ENCODE results near the gene PRPF19. TPM values are rescaled to one million over a fixed set of nuclear protein-coding genes. Genes with fewer than 3 reads are reported as not detected.

The PRPF19 gene
- total RNA-seq, 1 donor from 2014 or later, result 59.8 TPM

DNA sequence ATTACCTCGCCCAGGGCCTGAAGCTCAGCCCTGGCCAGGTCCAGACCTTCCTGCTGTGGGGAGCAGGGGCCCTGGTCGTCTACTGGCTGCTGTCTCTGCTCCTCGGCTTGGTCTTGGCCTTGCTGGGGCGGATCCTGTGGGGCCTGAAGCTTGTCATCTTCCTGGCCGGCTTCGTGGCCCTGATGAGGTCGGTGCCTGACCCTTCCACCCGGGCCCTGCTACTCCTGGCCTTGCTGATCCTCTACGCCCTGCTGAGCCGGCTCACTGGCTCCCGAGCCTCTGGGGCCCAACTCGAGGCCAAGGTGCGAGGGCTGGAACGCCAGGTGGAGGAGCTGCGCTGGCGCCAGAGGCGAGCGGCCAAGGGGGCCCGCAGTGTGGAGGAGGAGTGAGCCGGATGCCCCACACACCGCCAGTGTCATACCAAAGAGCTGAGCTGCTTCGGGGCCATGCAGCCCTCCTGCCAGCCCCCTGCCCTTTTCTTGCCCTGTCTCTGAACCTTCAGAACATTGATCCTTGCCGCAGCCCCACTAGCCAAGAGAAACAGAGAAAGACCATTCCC, 15.5 kb upstream of the PRPF19 start:
- peaks cover 30% of the 10 kb centered on the region for H3K4me1 ChIP-seq
- DNase-seq (no peak), ATAC-seq (no peak)
- intact Hi-C loops (cut with DNase I), result no loop called here
- H3K9me3 ChIP-seq, result no peaks in the 10 kb centered on the region
- H3K4me3 ChIP-seq, result no peak overlapping the region
- H3K36me3 ChIP-seq, result peaks cover 38% of the 10 kb centered on the region
- H3K27ac ChIP-seq, result no peak overlapping the region
- TF ChIP-seq, protein P1, sequence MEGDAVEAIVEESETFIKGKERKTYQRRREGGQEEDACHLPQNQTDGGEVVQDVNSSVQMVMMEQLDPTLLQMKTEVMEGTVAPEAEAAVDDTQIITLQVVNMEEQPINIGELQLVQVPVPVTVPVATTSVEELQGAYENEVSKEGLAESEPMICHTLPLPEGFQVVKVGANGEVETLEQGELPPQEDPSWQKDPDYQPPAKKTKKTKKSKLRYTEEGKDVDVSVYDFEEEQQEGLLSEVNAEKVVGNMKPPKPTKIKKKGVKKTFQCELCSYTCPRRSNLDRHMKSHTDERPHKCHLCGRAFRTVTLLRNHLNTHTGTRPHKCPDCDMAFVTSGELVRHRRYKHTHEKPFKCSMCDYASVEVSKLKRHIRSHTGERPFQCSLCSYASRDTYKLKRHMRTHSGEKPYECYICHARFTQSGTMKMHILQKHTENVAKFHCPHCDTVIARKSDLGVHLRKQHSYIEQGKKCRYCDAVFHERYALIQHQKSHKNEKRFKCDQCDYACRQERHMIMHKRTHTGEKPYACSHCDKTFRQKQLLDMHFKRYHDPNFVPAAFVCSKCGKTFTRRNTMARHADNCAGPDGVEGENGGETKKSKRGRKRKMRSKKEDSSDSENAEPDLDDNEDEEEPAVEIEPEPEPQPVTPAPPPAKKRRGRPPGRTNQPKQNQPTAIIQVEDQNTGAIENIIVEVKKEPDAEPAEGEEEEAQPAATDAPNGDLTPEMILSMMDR (IDR thresholded peaks at IDR 0.05), result no peak
- peaks cover 9% of the 10 kb centered on the region for H3K27me3 ChIP-seq

DNA sequence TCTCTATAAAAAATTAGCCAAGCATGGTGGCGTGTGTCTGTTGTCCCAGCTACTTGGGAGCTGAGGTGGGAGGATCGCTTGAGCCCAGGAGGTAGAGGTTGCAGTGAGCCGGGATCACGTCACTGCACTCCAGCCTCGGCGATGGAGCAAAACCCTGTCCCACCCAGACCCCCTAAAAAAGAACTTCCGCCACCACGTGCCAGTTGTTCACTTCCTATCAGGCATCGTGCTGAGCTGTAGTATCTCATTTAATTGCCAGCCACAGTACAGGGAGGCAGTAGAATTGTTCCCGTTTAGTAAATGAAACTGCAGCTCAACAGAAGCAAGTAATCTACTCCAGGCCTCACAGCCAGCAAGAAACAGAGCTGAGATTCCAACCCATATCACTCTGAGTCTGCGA, 14.9 kb upstream of the PRPF19 start:
- Histone ChIP-seq H3K9me3 (no peaks in the 10 kb centered on the region), H3K4me3 (no peak overlapping the region), H3K36me3 (peaks cover 38% of the 10 kb centered on the region), H3K27me3 (peaks cover 9% of the 10 kb centered on the region), H3K27ac (no peak overlapping the region), H3K4me1 (peaks cover 35% of the 10 kb centered on the region)
- ATAC-seq (no peak), DNase-seq (no peak)
- TF ChIP-seq, protein P1 (IDR thresholded peaks at IDR 0.05), result no peak
- intact Hi-C loops (cut with DNase I), result no loop called here

DNA sequence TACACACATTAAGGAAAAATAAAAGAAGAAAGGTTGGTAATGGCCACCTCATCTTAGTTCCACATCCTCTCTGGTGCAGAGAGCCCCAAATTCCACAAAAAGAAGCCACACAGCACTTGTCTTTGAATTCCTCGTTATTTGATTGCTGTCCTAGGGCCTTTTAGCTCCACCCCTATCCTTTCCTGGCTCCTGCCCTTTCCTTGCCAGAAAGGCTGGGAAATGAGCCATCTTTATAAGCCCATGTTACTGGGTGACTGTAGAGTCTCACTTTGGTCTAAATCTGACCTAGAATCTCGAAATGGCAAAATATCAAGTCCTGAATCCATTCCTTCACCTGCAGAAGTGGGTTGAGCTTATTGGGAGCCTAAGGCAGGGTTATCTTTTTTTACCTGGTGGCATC, 13.6 kb upstream of the PRPF19 start:
- TF ChIP-seq, protein P1 (IDR thresholded peaks at IDR 0.05), result no peak
- H3K36me3 ChIP-seq, result peaks cover 38% of the 10 kb centered on the region
- H3K4me3 ChIP-seq, result no peak overlapping the region
- intact Hi-C loops (cut with DNase I), result no loop called here
- DNase-seq (no peak), ATAC-seq (no peak)
- H3K4me1 ChIP-seq, result peaks cover 43% of the 10 kb centered on the region
- no peak overlapping the region for H3K27ac ChIP-seq
- no peaks in the 10 kb centered on the region for H3K9me3 ChIP-seq
- H3K27me3 ChIP-seq, result peaks cover 4% of the 10 kb centered on the region

DNA sequence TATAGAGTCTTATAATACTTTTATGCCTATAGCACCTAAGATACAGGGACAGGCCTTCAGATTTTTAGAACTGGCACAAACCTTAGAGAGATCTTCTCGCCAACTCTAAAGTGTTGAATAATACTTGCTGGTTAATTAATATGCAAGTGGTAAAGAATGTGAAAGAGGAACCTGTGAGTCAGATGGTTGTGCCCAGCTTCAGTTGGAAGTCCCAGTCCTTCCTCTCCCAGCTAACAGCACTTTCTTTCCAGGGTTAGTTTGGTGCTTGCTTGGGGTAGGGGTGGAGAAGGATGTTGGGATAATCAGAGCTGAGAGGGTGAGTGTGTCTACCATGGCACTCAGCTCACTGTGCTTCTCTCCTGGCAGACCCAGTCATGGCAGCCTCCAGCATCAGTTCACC, 12.9 kb upstream of the PRPF19 start:
- TF ChIP-seq, protein P1 (IDR thresholded peaks at IDR 0.05), result no peak
- Histone ChIP-seq H3K4me3 (no peak overlapping the region), H3K27me3 (no peaks in the 10 kb centered on the region), H3K36me3 (peaks cover 38% of the 10 kb centered on the region), H3K9me3 (no peaks in the 10 kb centered on the region), H3K4me1 (peaks cover 39% of the 10 kb centered on the region), H3K27ac (no peak overlapping the region)
- DNase-seq, result no peak
- intact Hi-C loops (cut with DNase I), result no loop called here
- no peak for ATAC-seq

DNA sequence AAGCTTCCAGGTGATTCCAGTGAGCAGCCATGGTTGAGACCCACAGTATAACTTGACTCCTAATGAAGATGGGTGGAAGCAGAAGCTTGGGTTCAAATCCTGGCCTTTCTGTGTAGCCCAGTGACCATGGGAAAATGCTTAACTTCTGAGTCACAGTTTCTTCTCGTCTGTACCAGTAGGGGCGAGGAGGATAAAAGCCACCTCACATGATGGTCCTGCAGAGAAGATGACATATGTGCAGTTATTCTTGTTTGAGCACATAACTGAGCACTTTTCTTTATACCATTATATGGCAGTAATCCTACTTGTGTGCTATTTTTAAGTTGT, 12.5 kb upstream of the PRPF19 start:
- no peaks in the 10 kb centered on the region for H3K9me3 ChIP-seq
- no peaks in the 10 kb centered on the region for H3K27me3 ChIP-seq
- DNase-seq, result no peak
- peaks cover 38% of the 10 kb centered on the region for H3K36me3 ChIP-seq
- no peak for ATAC-seq
- H3K4me1 ChIP-seq, result peaks cover 37% of the 10 kb centered on the region
- intact Hi-C loops (cut with DNase I), result no loop called here
- TF ChIP-seq, protein P1 (IDR thresholded peaks at IDR 0.05), result no peak
- H3K27ac ChIP-seq, result no peak overlapping the region
- no peak overlapping the region for H3K4me3 ChIP-seq
